Embryonic facial prominence (tissue), 1 donor: ENCODE data around the gene TTC28.

Experiments
- DNase-seq: peaks from one replicate; pipeline ENCODE4 v3.0.0-alpha.2; 2016; ENCODE audit errors: extremely low spot score

TTC28 gene

GRCh38 chr22:28005513-28005912, 674.1 kb downstream of the TTC28 start:
- no peak for DNase-seq

GRCh38 chr22:28004021-28004420, 675.6 kb downstream of the TTC28 start:
- no peak for DNase-seq

GRCh38 chr22:28002863-28003565, 676.6 kb downstream of the TTC28 start:
- no peak for DNase-seq

DNA sequence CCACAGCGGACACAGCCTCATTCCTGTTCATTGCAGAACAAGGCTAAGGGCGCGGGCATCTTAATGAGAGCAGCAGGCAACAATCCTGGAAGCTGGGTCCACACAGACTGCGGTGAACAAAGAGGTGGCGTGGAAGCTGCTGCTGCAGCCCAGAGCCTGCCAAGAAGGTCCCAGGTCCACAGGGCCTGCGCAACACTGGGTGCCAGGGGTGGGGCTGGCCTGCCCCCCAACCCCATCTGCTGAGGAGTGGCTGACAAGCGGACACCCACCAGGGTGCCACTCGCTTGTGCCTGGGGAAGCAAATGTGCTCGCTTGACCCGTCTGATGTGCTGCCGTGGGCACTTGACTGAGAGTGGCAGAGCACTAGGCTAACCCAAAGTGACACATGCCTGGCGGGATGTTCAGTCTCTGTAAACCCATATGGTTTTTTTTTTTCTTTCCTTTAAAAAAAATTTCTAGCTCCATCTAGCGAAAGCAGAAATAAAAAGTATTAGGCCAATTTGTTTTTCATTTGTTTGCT, 677.4 kb downstream of the TTC28 start:
- no peak for DNase-seq

DNA sequence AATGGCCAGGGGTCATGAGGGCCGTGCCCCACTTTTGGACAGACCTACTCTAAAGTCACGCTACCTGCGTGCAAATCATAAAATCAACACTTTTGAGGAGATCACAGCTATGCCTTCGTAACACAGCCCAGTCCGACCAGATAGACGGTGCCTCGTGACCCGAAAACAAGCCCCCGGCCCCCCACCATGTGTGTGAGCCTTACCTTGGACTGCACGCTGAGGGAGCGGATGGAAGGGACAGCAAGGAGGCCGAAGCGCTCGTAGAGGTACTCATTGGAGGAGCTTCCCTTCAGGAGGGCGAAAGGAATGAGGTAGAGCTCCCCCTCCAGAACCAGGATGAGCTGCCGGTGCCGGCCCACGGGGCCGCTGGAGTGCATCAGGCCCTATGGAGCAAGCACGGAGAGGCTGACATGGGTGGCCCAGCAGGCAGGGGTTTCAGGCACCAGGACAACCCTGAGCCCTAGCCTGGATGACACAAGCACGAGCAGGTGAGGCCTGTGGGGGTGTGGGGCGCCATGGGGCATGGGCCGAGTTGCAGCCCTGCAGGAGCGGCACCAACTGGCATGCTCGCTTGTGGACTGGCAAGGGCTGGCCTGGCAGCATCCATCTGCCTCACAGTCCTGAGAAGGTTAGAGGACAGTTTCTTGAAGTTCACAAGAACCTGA, 678.3 kb downstream of the TTC28 start:
- DNase-seq: no peak

DNA sequence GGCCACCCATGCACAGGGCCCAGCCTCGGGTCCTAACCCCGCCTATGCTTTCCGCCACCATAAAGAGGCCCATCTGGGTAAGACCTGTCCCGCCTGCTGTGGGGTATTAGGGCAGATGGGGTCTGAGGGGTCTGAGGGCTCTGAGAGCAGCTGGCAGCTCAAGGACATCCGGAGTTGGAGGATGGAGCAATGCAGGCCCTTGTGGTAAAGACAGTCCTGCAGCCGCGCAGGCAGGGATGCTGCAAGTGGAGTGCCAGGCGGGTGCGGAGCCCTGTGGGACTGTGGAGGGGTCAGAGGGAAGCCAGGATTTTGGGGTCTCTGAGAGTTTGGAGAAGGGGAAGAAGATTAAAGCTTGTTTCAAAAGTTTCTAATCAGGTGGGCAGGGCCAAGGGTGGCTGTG, 679.3 kb downstream of the TTC28 start:
- no peak for DNase-seq

- no peak for DNase-seq
Measured at GRCh38 chr22:27999876-28000275, 679.8 kb downstream of the TTC28 start.

- DNase-seq: no peak
Measured at GRCh38 chr22:27998511-27999410, 680.9 kb downstream of the TTC28 start.

GRCh38 chr22:27997538-27997937, 682.1 kb downstream of the TTC28 start:
- DNase-seq: no peak

- no peak for DNase-seq
Measured at GRCh38 chr22:27996981-27997380, 682.7 kb downstream of the TTC28 start.

GRCh38 chr22:27996529-27996925, 683.1 kb downstream of the TTC28 start:
- no peak for DNase-seq

GRCh38 chr22:27995801-27996528, 683.7 kb downstream of the TTC28 start:
- no peak for DNase-seq

DNA sequence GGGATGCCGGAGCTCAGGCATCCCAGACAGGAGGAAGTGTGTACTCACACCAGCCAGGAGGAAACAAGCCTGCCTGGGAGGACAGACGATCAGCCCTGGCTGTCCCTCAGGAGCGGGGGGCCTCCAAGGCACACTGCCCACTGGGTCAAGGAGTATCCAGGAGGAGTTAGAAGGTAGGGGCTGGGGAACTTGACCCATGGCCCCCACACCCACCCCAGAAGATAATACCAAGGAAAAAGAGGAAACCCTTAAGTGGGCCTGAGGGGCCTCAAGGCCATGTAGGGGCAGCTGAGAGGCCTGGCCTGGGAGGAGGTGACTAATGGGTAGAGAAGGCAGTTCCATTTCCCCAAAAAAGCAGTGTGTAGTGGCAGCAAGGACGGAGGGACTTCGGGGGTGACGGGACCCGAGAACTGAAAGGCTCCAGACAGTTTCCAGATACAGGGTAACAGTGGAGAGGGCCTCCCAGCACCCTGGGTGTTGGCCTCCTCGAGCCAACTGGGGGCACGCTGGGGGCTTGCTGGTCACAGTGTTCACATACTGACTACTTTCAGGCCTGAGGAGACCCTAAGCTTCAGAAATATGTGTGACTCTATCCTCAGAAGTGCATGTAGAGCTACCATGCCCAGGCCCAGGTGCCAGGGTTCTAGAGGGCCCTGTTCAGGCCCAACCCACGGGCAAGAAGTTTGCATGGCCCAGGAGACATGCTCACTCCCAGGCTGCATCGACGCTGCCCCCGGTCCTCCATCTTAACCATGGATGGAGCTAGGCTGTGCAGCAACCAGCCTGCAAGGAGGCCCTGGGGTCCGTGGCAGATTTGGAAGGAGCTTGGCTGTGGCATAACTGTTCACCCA, 684.9 kb downstream of the TTC28 start:
- no peak for DNase-seq

DNA sequence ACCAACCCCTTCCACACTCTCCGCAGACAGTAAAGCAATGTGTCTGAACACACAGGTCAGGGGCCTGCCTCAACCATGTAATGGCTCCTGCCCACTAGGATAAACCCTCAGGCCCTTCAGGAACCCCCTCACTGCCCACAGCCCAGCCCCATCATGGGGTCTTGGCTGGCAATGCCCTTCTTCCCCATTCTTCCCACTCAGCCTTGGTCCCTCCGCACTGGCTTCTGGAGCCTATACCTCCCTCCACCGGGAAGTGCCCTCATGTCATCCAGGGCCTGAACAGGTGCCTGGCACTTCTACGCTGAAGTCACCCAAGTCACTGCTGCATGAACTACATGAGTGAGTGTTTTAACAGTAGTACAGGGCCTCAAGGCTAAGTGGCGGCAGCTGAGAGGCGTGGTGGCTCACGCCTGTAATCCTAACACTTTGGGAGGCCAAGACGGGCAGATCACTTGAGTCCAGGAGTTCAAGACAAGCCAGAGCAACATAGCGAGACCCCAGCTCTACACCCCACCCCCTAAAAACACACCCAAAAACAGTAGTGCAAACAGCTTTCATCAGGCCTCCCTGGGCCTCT, 685.8 kb downstream of the TTC28 start:
- no peak for DNase-seq

DNA sequence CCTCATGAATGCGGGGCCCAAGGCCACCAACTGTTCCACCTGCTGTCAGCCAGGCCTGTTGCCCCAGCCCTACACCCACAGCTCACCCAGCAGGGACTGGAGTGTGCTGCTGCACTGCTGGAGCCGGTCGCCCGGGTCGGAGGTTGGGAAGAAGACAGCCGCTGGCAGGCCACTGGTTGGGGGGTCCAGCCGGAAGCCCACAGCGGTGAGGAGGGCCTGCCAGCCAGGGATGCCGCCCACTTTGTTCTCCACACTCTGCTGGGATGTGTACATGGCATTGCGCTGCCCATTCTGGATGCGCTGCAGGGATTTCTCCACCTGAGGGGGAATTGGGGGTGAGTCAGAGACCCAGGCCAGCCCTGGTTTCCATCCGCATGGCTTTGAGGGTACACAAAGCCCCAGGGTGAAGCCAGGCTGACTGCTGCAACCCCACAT, 686.4 kb downstream of the TTC28 start:
- no peak for DNase-seq

- no peak for DNase-seq
Measured at GRCh38 chr22:27992294-27993165, 687.1 kb downstream of the TTC28 start.

DNA sequence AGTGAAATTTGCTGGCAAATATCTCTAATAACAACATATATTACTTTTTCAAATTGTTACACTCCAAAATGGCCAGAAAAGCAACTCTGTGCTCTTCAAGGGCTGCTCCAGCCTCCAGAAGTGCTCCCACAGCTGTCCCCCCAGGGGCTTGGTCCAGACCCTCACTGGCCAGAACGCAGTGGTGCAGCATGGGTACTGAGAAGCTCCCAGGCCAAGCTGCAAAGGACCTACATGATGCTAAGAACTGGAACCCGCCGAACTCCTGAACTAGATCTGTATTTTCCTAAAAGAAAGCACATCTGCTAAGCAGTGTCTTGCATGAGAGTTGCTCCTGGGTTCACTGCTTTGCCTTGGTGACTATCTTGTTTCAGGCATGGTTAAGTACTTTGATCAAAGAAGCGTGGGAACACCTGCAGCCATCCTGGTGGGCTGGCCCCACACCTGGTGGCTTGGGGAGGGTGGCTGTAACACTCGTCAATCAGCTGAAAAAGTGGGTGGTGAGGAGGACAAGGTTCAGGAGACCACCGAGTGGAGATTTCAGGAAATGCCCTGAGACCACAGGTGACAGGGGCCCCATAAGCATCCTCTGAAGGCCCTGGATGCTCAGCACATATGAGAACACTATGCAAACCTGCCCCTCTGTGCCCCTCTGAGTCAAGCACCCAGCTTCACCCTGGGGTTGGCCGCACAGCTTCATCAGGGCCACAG, 687.9 kb downstream of the TTC28 start:
- no peak for DNase-seq

DNA sequence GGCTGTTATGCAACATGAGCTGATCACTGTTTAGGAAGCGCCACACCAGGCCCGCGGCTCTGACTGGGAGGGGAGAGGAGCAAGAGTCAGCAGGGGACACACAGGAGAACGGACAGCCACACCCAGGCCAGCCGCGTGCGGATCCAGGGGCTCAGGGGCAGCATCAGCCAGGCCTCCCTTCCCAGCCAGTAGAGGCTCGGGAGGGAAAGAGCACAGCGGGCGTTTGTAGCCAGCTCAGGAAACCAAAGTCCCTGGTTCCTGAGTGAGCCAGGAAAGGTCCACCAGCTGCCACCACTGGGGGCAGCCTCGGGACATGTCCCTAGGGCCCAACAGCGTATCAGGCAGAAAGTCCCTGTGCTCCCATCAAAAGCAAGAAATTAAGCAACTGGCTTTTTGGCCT, 688.8 kb downstream of the TTC28 start:
- DNase-seq: no peak

DNA sequence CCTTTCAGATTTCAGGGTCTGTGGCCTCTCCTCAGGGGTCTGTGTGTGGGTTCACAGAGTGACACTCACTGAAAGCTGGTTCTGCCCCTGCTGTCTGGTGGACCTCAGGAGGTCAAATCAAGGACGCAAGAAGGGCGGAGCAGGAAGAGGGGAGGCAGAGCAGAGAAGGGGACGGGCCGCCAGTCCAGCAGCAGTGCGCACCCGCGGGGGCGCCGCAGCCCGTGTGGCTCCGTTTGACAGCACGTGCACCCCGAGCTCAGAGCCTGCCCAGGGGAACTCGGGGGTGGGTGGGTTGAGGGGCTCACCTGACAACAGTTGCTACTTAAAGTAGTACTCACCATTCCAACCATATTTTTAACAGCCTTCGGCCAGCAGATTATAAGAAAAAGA, 689.2 kb downstream of the TTC28 start:
- no peak for DNase-seq
